GM21576 (cell line): Measurements from ENCODE around the gene TACR2.
A peak's percentile ranks its signal among the peaks of the same experiment; 100 is the strongest.
"Not testable (repeated sequence)": the region's sequence is repeated elsewhere in the genome, so short reads cannot be mapped to it uniquely, and the experiment has no call there.

Source experiments
- ATAC-seq: cut with Tn5 transposase; IDR thresholded peaks from one replicate; pipeline ENCODE4 v1.9.1; 2021; ENCODE audit warnings: mild to moderate bottlenecking, moderate library complexity; ENCODE audit not compliant: unreplicated experiment

The TACR2 gene

DNA sequence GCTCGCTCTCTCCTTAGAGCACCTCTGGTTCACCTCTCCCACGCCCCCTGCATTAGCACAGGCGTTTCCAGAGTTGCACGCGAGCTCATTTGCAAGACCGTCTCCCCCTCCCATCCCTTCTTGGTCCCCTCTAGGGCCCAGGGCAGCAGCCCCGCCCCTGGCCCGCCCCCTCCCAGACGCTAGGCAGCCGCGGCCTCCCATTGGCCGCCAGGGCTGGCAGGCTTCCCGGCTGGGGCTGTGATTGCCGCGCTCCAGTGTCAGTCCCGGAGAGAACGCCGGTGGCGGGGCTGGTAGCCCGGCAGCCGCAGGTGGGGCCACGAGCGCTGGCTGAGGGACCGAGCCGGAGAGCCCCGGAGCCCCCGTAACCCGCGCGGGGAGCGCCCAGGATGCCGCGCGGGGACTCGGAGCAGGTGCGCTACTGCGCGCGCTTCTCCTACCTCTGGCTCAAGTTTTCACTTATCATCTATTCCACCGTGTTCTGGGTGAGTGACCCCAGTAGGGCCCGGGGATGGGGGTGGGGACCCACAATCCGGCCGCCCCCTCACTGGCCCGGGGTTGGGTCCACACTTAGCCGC is 34.6 kb upstream of the TACR2 start, which contains the start of gene TSPAN15:
Gene TSPAN15 (plus strand): TSS at position 257 of the 575 bp plus-strand sequence. CDS start 130 bp downstream, at position 387.
- ATAC-seq = peak; percentile 84

DNA sequence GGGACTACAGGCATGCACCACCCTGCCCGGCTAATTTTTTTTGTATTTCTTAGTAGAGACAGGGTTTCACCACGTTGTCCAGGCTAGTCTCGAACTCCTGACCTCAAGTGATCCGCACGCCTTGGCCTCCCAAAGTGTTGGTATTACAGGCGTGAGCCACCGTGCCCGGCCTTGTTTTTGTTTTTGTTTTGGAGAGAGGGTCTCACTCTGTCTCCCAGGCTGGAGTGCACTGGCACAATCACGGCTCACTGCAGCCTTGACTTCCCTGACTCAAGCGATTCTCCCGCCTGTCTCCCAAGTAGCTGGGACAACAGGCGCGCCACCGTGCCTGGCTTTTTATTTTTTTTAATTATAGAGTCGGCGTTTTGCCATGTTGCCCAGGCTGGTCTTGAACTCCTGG is 33.7 kb upstream of the TACR2 start:
- ATAC-seq = not testable (repeated sequence)

DNA sequence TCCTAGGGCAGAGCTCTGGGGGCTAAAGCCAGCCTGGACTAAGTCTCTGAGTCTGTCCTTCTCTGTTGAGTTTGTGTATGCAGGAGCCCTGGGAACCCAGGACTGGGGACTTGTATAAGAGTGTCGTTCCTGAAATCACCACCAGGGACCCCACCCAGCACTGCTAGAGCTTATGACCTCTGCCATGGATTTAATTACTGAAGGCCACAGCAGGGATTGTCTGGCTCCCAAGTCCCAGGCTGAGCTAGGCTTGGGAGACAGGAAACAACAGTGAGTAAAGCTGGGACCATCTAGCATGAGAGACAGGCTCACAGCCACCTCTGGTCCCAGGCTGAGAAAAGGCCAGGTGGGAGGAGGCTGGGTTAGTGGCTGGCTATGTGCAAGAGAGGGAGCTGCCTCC is 33.1 kb upstream of the TACR2 start:
- ATAC-seq = peak; percentile 62

DNA sequence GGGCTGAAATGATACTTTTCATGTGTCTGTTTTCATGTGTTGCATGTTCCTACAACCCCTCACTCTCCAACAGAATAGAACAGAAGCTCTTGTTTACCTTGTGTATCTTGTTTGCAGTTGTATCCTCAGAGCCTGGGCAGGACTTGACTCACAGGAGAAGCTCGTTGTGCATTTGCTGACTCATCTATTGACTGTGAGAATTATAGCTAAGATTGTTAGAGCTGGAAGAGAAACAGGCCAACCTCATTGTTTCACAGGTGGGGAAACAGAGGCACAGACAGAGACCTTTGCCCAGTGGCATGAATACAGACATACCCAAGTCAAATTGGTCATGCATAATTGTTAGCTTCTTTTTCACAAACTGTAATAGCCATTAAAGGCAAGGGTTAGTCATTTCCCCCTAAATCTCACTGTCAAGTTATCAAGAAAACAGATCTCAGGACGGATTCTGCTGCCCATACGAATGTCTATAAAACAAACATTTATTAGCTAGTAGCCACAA is 30.0 kb upstream of the TACR2 start:
- no peak for ATAC-seq

DNA sequence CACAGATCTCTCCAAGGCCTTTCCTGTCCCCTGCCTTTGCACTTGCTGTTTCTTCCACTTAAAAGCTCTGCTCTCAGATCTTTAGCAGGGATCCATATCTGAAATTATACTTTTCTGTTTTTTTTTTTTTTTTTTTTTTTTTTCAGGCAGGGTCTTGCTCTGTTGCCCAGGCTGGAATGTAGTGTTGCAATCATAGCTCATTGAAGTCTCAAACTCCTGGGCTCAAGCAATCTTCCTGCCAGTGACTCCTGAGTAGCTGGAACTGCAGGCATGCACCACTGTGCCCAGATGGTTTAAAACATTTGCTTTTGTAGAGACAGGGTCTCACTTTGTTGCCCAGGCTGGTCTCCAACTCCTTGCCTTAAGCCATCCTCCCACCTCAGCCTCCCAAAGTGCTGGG is 29.5 kb upstream of the TACR2 start:
- ATAC-seq = no peak

DNA sequence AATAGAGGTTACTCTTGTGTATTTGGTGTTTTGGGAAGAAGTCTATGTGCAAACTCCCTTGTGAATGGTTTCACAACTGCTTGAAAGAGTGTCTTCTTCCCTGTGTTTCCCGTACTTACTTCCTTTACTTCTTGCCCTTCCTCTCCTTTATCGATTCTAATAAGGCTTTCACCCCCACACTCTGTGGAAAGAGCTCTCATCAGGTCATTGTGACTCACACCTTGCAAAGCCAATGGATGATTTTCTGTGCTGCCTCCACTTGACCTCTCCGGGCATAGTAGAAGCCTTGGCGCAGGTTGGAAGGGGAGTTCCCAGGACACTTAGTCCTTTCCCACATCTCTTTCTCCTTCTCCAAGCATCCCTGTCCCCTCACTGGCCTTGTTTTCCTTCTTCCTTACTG is 28.3 kb upstream of the TACR2 start:
- no peak for ATAC-seq

DNA sequence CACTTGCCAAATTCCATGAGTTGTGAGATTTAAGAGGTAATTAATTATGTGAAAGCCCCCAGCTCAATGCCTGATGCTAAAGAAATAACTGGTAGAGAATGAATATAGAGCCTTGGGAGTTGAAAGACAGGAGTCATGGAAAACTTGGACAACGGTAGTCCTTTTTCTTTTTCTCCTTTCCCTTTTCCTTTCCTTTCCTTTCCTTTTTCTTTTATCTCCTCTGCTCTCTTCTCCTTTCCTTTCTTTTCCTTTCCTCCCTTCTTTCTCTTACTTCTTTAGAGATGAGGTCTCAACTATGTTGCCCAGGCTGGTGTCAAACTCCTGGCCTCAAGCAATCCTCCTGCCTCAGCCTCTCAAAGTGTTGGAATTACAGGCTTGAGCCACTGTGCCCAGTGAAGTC is 26.6 kb upstream of the TACR2 start:
- no peak for ATAC-seq

DNA sequence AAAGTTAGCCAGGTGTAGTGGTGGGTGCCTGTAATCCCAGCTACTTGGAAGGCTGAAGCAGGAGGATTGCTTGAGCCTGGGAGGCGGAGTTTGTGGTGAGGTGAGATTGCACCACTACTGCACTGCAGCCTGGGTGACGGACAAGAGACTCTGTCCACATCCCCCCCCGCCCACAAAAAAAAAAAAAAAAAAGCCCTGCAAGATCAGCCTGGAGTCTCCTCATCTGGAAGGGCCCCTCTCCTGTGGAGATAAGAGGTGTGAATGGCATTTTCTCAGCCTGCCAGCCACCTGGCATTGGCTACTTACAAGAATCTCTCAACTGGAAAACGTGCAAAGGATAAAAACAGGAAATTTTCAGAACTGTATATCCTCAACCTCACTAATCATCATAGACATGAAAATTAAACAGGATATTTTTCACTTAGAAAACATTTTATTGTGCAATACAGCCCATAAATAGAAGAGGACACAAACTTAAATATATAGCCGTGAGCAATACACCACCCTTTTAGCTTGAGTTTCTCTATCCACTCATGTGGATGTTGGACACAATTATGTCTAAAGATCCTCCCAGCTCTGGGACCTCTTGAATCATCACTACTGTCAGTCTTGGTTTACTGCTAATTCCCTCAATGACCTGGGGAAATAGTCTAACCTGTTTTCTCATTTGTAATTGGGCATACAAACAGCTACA is 23.2 kb upstream of the TACR2 start:
- ATAC-seq = no peak

DNA sequence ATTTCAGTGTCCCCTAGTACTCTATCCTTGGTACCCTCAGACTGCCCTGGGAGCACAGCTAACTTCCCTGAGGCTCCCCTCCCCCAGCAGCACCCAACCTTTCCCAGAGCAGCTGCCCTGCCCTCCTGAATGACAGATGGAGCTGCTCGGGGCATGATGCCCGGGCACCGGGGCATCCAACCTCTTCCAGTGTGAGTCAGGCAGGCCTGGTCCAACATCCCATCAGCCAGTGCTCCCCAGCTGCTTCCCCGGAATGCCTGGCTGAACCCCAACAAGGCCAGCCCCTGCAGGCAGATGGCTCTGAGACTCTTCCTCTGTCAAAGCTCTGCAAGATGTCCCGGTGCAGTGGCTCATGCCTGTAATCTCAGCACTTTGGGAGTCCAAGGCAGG is 22.6 kb upstream of the TACR2 start:
- ATAC-seq = no peak

DNA sequence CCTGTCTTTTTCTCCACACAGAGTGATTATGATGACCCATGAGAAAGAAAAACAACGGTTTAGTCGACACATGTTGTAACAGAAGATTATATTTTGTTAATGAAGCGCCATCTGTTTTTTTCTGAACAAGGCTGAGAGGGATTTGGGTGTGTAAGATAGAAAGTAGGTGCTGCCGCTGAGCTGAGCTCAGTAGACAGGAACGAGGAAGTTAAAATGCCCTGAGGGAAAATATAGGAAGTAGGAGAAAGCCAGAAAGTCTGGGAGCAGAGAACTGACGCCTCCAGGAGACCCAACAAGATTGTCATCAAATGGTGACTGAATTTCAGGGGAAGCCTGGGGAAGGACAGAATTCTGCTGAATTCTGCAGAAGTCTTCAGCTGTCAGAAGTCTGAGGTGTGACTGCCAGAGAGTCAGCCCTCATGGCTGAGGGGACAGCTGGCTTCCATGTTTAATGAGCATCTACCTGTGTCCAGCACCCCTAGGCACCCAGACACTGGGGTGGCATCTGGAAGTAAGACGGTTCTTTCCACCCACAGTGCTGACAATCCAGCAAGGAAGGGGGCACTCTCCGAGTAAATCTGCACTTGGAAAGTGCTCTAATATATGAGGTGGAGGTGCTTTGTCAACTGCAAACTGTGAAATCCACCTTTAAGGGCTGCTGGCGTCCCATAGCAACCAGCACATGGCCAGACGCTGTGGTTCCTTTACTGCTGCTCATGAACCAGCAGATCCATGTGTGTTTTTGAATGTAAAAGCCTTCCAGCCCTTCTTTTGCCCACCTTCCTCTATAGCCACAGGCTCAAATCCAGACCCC is 22.0 kb upstream of the TACR2 start:
- no peak for ATAC-seq

DNA sequence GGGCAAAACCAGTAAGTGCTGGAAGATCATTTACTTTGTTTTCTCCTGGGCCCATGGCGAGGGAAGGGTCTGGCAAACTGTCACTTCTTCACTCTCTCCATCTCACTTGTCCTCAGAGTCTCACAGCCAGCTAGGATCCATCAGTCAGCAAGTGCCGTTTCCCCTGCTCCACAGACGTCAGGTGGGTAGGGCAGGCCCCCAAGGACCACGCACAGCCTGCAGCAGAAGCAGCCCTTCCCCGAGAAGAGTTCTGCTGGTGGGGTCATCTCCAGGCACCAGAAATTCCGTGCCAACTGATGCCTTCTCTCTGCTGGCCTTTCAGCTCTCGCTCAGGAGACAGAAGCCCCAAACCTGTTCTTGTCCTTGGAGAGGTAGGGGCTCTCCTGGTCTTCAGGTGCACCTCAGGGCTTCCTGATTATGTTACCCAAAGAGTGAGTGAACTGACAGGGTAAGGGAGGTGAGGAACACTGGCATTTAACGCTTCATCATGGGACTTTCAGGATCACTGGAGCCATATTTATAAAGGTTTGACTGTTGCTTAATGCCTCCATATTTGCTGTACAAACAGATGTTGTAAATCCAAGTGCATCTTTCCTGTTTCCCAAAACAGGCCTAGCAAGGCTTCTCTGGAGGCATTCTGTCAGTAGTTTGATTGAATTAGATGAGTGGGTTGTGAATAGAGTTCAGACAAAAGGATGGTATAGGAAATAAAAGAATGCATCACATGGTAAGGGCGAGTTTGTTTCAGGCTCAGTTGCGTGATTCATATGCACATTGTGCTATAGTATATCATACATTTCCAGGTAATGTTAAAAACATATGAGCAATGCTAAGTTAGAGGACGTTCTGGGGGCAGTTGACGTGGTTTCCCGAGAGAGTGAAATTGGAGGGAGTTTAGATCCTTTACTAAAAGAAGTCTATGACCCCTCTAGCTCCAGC is 20.9 kb upstream of the TACR2 start:
- no peak for ATAC-seq

DNA sequence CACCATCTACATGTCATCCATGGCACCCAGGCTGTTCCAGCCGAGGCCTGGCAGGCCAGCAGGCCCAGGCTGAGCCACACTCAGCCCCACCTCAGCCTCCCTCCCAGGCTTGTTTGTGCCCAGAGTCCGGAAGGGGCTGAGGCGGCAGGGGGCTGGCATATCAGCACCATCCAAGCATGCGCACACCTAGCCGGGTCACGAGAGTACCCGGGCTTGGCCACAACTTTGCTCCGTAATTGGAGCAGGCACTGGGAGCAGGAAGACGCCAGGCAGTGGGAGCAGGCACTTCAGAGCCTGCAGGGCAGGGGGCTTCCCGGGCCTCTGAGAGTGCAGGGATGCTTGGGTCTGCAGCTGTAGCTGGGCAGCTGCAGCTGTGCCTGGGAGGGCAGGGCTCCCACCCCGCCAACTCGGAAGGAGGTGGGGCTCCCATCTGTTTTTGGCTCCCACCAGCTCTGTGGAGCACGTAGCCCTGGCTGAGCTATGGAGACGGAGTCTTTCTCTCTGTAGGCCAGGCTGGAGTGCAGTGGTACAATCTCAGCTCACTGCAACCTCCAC is 19.3 kb upstream of the TACR2 start:
- ATAC-seq = no peak

DNA sequence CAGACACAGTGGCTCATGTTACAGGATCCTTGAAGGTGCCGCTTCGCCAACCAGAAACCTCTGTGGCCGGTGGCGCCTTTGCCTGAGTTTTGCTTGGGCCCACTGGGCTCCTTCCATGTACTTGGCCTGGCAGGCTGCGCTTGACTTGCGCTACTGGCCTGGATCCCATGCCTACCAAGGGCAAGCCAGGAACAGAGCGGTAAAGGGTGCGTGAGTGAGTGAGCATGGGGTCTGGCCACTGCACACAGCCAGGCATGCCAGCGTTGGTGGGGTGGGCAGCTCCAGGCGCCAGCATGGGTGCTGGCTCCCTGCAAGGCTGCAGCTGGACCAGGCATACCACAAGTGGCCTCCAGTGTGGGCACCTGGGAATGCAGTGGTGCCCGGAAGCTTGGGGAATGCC is 18.2 kb upstream of the TACR2 start:
- ATAC-seq = no peak

DNA sequence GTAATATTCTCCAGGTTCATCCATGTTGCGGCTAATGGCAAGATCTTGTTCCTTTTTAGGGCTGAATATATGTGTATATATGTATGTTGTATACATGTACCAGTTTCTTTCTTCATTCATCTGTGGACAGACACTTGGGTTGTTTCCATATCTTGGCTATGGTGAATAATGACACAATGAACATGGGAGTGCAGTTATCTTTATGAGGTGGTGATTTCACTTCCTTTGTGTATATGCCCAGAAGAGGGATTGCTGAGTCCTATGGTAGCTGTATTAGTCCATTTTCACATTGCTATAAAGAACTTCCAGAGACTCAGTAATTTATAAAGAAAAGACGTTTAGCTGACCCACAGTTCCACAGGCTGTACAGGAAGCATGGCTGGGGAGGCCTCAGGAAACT is 17.5 kb upstream of the TACR2 start:
- no peak for ATAC-seq

DNA sequence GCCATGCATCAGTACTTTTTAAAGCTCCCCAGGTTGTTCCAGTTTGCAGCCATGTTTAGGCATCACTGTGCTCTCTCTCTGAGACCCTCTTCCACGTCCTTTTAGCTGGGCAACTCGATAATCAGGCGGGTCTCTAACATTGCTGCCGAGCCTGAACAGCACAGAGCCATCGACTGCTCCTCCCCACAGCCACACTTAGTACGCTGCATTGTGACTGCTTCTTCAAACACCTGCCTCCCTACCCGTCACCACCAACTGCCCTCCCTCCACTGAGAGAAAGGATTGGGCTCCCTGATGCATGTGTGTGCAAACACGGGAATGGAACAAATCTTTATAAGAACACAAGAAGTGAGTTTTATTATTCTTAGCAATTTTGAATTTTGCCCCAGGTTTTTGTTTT is 11.4 kb upstream of the TACR2 start:
- no peak for ATAC-seq

DNA sequence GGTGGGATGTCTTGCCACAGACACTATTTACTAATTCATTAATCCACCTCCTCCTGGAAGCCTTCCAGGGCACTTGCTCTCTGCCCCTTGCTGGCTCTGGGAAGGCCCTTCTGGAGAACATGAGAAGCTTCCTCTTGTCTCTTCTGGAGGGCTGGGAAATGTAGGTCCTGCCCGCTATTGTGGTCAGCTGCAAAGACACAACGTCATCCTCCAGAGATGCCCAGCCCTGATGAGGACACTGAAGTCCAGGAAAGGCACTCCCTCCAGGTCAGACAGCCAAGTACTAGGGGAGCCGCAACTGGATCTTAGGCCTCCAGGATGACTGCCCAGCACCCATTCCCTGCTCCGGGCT is 9.6 kb upstream of the TACR2 start:
- no peak for ATAC-seq

DNA sequence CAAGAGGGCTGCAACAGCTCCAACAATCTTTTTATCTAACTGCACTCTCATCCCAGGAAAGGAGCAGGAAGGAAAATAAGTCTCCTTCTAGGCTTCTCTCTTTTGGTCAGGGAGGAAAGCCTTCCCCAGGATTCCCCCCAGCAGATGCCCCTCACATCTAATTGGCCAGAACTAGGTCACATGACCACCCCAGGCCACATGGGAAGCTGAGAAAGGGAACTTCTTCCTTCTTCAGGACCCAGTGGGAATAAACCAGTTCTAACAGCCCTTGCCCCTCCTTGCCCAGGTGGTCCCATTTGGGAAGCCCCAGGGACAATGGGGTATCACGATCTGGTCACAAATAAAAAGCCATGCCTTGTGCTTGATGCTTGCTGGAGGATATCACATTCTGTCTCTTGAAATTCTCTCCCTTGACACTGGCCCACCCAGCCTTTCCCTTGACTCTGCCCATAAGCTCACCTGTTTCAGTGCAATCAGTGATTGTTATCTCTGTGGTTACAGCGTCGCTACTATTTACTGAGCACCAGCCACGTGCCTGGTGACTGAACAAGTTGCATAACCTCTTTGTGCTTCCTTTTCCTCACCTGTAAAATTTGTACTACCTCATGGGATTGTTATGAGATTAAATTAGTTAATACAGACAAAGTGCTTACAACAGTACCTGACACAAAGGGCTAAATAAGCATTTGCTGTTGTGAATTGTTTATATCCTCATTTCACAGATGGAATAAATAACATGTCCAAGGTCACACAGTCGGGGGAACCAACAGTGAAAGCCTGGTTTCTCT is 9.0 kb upstream of the TACR2 start:
- no peak for ATAC-seq

DNA sequence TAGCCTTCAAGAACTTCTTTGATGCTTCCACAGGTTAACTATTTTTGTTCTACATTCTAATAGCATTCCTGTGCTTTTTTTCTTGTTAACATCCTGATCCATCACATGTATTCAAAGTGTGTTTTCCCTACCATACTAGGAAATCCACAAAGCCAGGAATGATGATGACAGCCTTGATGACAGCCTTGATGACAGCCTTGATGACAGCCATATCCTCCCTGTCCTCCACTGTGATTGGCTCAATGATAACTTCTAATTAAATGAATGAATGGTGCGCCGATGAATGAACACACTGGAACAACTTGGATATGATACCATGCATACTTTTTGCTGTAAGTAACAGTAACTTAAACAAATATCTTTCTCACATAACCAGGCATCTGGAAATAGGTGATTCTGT is 8.3 kb upstream of the TACR2 start:
- no peak for ATAC-seq

DNA sequence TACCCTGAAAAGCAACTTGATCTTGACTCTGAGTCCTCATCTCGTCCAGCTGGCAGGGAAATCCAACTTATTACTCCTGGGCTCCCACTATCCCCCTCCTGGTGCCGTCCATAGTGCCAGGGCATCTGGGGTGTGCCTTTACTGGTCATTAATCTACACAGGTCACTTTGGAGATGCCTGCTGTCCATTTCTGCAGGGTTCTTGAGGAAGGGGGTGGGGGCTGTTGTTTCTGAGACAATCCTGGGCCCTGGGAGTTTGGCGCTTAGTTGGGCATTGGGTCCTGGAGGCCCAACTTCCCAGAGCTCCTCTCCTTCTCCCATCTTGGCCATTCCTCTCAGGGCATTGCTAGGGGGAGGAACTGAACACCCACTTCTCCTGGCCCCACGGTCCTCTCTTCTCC is 6.0 kb upstream of the TACR2 start:
- no peak for ATAC-seq
